GDM1 (cell line): ENCODE data around the gene SPATS2L.

Source experiments
- DNase-seq: peaks from one replicate; lab custom pipeline; 2025; lab: John Stamatoyannopoulos, UW

The SPATS2L gene

GRCh38 chr2:200471324-200471848 lies 164.9 kb downstream of the SPATS2L start:
- no peak for DNase-seq

- no peak for DNase-seq
Measured at GRCh38 chr2:200471928-200472645, 165.6 kb downstream of the SPATS2L start.

- DNase-seq = no peak
Measured at GRCh38 chr2:200472853-200473464, 166.5 kb downstream of the SPATS2L start.

GRCh38 chr2:200475795-200476194 lies 169.3 kb downstream of the SPATS2L start:
- DNase-seq = no peak

GRCh38 chr2:200476836-200477235 lies 170.3 kb downstream of the SPATS2L start:
- DNase-seq = no peak

- no peak for DNase-seq
Measured at GRCh38 chr2:200477667-200478131, 171.2 kb downstream of the SPATS2L start.

- no peak for DNase-seq
Measured at GRCh38 chr2:200479692-200480265, 173.3 kb downstream of the SPATS2L start.

- DNase-seq = no peak
Measured at GRCh38 chr2:200482194-200482593, 175.7 kb downstream of the SPATS2L start.

- no peak for DNase-seq
Measured at GRCh38 chr2:200483729-200484198, 177.3 kb downstream of the SPATS2L start.

- DNase-seq = no peak
Measured at GRCh38 chr2:200484934-200485333, 178.4 kb downstream of the SPATS2L start.

- no peak for DNase-seq
Measured at GRCh38 chr2:200486529-200486928, 180.0 kb downstream of the SPATS2L start.

GRCh38 chr2:200488169-200488568 lies 181.7 kb downstream of the SPATS2L start:
- DNase-seq = no peak

GRCh38 chr2:200490001-200490400 lies 183.5 kb downstream of the SPATS2L start:
- DNase-seq = no peak

GRCh38 chr2:200492656-200493055 lies 186.2 kb downstream of the SPATS2L start:
- DNase-seq = no peak

GRCh38 chr2:200494048-200494447 lies 187.6 kb downstream of the SPATS2L start:
- DNase-seq = no peak

GRCh38 chr2:200496696-200497095 lies 190.2 kb downstream of the SPATS2L start:
- no peak for DNase-seq

- no peak for DNase-seq
Measured at GRCh38 chr2:200498402-200499162, 192.1 kb downstream of the SPATS2L start.

GRCh38 chr2:200502196-200502595 lies 195.7 kb downstream of the SPATS2L start:
- DNase-seq = no peak

GRCh38 chr2:200506679-200507078 lies 200.2 kb downstream of the SPATS2L start:
- DNase-seq = no peak

- no peak for DNase-seq
Measured at GRCh38 chr2:200507179-200507578, 200.7 kb downstream of the SPATS2L start.

GRCh38 chr2:200509235-200509611 lies 202.7 kb downstream of the SPATS2L start:
- DNase-seq = no peak
